Breast epithelium (tissue), 4 donors: Measurements from ENCODE around the gene SERPINA5. TPM values are rescaled to one million over a fixed set of nuclear protein-coding genes. Genes with fewer than 3 reads are reported as not detected.

ENCODE experiments used
- DNase-seq, 2 donors: peaks; one replicate each; pipeline ENCODE4 v3.0.0-alpha.2; 2019; ENCODE audit warnings: low spot score in 2 of 2
- H3K27ac ChIP-seq, 2 donors: fragments of 200-600 bp; sonication (generic) in 1 of 2; one replicate each; pipeline ENCODE4 v1.5.1; 2016 to 2019; ENCODE audit warnings: mild to moderate bottlenecking in 1 of 2
- H3K27me3 ChIP-seq, 2 donors: fragments of 200-600 bp; sonication (generic) in 1 of 2; one replicate each; pipeline versions ENCODE4 v1.5.1 to v1.6.0; 2017 to 2019; ENCODE audit warnings: control low read depth in 1 of 2, mild to moderate bottlenecking in 1 of 2
- H3K36me3 ChIP-seq: fragments of 200-600 bp; one replicate; pipeline ENCODE4 v1.5.1; 2019
- H3K4me1 ChIP-seq, 2 donors: fragments of 200-600 bp; sonication (generic); one replicate each; pipeline ENCODE4 v1.5.1; 2016 to 2019; ENCODE audit warnings: control low read depth in 1 of 2
- H3K4me3 ChIP-seq, 3 donors: fragments of 200-600 bp; sonication (generic); 1 replicate in 2 of 3; 2 replicates in 1 of 3; pipeline ENCODE4 v1.5.1; 2016 to 2019; ENCODE audit warnings: mild to moderate bottlenecking in 3 of 3, moderate library complexity in 2 of 3
- H3K9me3 ChIP-seq, 2 donors: fragments of 200-600 bp; sonication (generic) in 1 of 2; one replicate each; pipeline ENCODE4 v1.5.1; 2016 to 2019; ENCODE audit warnings: control low read depth in 1 of 2
- POLR2A ChIP-seq: fragments of 450-650 bp; IDR thresholded peaks from one replicate; pipeline ENCODE4 v1.6.1; 2016; ENCODE audit warnings: antibody characterized with exemption, mild to moderate bottlenecking, moderate library complexity
- POLR2AphosphoS5 ChIP-seq, 3 donors: sonication (generic); formaldehyde crosslinking; IDR thresholded peaks; one replicate each; pipeline ENCODE4 v1.6.1; 2017; ENCODE audit warnings: antibody characterized with exemption in 3 of 3
- intact Hi-C: fragments of 100-400 bp; cut with DNase I; formaldehyde crosslinking; loops from one replicate; pipeline ENCODE4 v1.15.1; 2023; ENCODE audit warnings: low total_unique reads
- total RNA-seq, 3 donors: library from RNA; depleted of rRNA; stranded (reverse); fragments of >200 nt; gene quantifications; one replicate each; pipeline ENCODE4 v1.1.0, GENCODE V29; 2016
- TF ChIP-seq, protein P1 (sequence below), 3 donors: fragments of 450-650 bp; IDR thresholded peaks; one replicate each; pipeline ENCODE4 v1.5.1; 2016 to 2017; ENCODE audit warnings: antibody characterized with exemption in 3 of 3, mild to moderate bottlenecking in 3 of 3, moderate library complexity in 3 of 3

Gene SERPINA5
- total RNA-seq, 3 donors from 2014 or later: 4.3 to 32.9 (median 20.6) TPM

DNA sequence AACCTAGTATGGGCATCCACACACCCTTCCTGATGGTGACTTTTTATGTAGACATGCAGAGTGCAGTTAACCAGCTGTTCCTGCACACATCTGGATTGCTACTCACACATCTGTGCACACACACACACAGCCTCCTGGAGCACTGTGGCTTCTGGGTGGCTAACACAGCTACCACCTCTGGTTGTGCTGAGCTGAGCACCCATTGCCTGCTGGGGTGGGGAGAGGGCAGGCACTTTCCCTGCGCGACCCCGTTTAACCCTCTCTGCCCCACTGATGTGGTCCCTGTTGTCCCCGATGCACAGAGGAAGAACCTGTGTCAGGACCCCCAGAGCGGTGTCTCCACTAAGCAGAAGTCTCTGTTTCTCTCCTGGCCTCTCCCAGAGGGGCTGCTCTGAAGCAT, 16.6 kb downstream of the SERPINA5 start:
- H3K9me3 ChIP-seq: no peaks in the 10 kb centered on the region

DNA sequence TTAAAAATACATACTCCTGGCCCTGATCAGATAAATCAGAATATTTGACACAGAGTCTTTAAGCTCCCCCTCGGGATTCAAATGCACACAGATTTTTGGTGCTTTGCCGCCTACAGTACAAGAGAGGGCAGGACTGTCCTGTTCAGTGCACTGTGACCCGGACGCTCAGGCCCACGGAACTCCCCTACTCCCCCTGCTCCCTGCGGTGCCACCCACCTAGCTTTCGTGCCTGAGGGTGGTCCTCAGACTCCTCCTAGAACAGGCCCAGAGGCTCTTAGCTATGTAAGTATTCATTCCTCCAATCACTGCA, 17.2 kb downstream of the SERPINA5 start:
- peak overlapping the region in 1 of 3 donors; percentile 44 for H3K4me3 ChIP-seq
- H3K9me3 ChIP-seq: no peaks in the 10 kb centered on the region
- H3K27ac ChIP-seq: peak overlapping the region; percentile 96 to 97
- H3K27me3 ChIP-seq: no peaks in the 10 kb centered on the region
- no peak for DNase-seq
- H3K36me3 ChIP-seq: no peaks in the 10 kb centered on the region
- TF ChIP-seq POLR2AphosphoS5 (IDR thresholded peaks at IDR 0.05) (no peak), POLR2A (no peak)
- TF ChIP-seq, protein P1, sequence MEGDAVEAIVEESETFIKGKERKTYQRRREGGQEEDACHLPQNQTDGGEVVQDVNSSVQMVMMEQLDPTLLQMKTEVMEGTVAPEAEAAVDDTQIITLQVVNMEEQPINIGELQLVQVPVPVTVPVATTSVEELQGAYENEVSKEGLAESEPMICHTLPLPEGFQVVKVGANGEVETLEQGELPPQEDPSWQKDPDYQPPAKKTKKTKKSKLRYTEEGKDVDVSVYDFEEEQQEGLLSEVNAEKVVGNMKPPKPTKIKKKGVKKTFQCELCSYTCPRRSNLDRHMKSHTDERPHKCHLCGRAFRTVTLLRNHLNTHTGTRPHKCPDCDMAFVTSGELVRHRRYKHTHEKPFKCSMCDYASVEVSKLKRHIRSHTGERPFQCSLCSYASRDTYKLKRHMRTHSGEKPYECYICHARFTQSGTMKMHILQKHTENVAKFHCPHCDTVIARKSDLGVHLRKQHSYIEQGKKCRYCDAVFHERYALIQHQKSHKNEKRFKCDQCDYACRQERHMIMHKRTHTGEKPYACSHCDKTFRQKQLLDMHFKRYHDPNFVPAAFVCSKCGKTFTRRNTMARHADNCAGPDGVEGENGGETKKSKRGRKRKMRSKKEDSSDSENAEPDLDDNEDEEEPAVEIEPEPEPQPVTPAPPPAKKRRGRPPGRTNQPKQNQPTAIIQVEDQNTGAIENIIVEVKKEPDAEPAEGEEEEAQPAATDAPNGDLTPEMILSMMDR (IDR thresholded peaks at IDR 0.05): no peak
- H3K4me1 ChIP-seq: peaks cover 14 to 41% of the 10 kb centered on the region in 2 donors
- intact Hi-C loops: no loop called here

More for the DNA sequence above, 16.6 kb downstream of the SERPINA5 start:
- Histone ChIP-seq H3K4me3 (no peak overlapping the region), H3K27ac (peak overlapping the region; percentile 56 to 96), H3K27me3 (no peaks in the 10 kb centered on the region), H3K36me3 (no peaks in the 10 kb centered on the region), H3K4me1 (peaks cover 14 to 41% of the 10 kb centered on the region in 2 donors)
- intact Hi-C loops: no loop called here
- DNase-seq: no peak
- TF ChIP-seq POLR2A: no peak
- TF ChIP-seq POLR2AphosphoS5 (IDR thresholded peaks at IDR 0.05): no peak
- TF ChIP-seq, protein P1 (IDR thresholded peaks at IDR 0.05): no peak

DNA sequence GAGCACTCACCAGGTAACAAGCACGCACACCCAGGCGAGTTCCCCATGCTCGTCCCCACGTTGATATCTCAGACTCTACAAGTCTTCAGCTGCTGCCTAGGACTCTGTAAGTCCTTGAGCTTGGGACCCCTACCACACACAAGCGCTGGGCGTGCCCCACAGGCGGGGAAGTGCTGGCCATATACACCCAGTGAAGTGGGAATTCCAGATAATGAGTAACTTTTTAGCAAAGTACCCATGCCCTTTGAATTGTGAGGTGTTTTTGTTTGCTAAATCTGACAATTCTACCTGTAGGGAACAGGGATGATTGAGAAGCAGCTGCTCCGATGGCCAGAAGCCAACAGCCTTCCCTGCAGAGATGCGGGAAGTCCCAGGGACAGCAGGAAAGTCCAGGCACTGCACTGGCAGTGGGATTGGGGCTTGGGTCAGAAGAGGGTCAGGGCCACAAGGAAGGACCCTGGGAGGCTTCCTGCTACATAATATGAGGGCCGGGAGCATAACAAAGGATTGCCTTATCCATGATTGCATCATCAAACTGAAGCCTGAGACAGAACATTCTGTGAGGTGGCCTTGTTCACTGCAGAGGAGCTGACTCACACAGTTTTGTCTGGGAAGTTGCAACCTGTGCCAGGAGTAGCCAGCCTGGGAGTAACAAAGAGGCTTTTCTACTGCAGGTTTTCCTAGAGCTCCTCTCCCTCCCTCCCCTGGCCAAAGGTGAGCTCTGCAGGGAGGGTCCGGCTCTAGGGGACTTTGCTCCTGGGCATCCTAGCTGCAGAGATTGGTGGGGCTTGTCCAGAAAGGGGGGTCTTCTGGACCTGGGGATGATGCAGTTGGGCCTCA, 17.8 kb downstream of the SERPINA5 start:
- H3K36me3 ChIP-seq: no peaks in the 10 kb centered on the region
- peak overlapping the region; percentile 96 to 97 for H3K27ac ChIP-seq
- TF ChIP-seq, protein P1 (IDR thresholded peaks at IDR 0.05): peak; percentile 32 to 75 (median 38)
- TF ChIP-seq POLR2AphosphoS5 (IDR thresholded peaks at IDR 0.05): peak; percentile 78 to 92 (median 81)
- TF ChIP-seq POLR2A: no peak
- peaks cover 14 to 41% of the 10 kb centered on the region in 2 donors for H3K4me1 ChIP-seq
- H3K9me3 ChIP-seq: no peaks in the 10 kb centered on the region
- intact Hi-C loops: no loop called here
- no peaks in the 10 kb centered on the region for H3K27me3 ChIP-seq
- DNase-seq: peak; percentile 74 to 96
- peak overlapping the region in 1 of 3 donors; percentile 44 for H3K4me3 ChIP-seq

DNA sequence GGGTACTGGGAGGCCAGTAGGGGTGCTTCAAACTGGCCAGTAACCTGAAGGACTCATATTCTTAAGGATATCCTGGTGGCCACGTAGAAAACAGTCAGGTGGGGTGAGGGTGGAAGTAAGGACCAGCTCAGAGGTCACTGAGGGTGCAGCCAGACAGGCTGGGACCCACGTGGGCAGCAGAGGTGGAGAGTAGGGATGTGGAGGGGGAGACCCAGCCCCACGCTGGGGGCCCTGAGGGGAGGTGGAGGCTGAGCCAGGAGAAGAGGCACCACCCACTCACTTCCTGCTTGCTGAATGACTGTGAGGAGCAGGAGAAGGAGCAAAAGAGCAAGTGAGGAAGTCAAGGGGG, 18.4 kb downstream of the SERPINA5 start:
- H3K4me3 ChIP-seq: peak overlapping the region in 1 of 3 donors; percentile 30
- TF ChIP-seq, protein P1 (IDR thresholded peaks at IDR 0.05): peak in 1 of 3 donors; percentile 44
- no peak for TF ChIP-seq POLR2A
- DNase-seq: peak in 1 of 2 donors; percentile 62
- intact Hi-C loops: no loop called here
- no peaks in the 10 kb centered on the region for H3K36me3 ChIP-seq
- peaks cover 14 to 41% of the 10 kb centered on the region in 2 donors for H3K4me1 ChIP-seq
- H3K27me3 ChIP-seq: no peaks in the 10 kb centered on the region
- peak overlapping the region; percentile 96 to 97 for H3K27ac ChIP-seq
- no peaks in the 10 kb centered on the region for H3K9me3 ChIP-seq

DNA sequence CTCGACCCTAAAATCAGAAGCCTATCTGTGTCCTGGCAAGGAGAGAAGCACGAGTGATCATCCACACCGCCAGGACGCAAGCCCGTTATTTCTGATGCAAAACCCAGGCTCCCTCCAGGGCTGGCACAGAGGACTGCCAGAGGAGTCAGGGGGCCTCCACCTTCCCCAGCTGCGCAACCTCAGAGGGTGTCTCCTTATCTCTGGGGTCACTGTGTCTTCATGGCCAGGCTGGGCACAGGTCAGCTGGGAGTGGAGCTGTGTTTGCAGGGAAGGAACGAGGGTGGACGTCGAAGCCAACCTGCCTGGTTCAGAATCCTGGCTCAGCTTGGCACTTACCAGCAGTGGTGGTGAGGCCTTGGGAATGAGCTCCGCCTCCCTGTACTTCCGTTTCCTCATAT, 18.9 kb downstream of the SERPINA5 start:
- DNase-seq: no peak
- Histone ChIP-seq H3K27ac (peak overlapping the region; percentile 96 to 97), H3K36me3 (no peaks in the 10 kb centered on the region), H3K9me3 (no peaks in the 10 kb centered on the region), H3K4me1 (peaks cover 14 to 41% of the 10 kb centered on the region in 2 donors), H3K4me3 (peak overlapping the region in 1 of 3 donors; percentile 30), H3K27me3 (no peaks in the 10 kb centered on the region)
- TF ChIP-seq POLR2A (no peak), POLR2AphosphoS5 (IDR thresholded peaks at IDR 0.05) (no peak)
- TF ChIP-seq, protein P1 (IDR thresholded peaks at IDR 0.05): no peak
- intact Hi-C loops: no loop called here
